Fibroblast of upper back skin (primary cell): ENCODE results near the gene RNASEL.
A peak's percentile ranks its signal among the peaks of the same experiment; 100 is the strongest.
"Not testable (repeated sequence)": the region's sequence is repeated elsewhere in the genome, so short reads cannot be mapped to it uniquely, and the experiment has no call there.

Experiments used
- DNase-seq: peaks from one replicate; pipeline ENCODE4 v3.0.0-alpha.2; 2013

Gene RNASEL

GRCh38 chr1:182588500-182589396, at the start of gene RNASEL:
Gene RNASEL, minus strand, starts transcription at chr1:182589256. Its CDS starts 2,450 bp downstream, at chr1:182586806.
- peak; percentile 61 for DNase-seq

GRCh38 chr1:182637769-182638168, 48.7 kb upstream of the RNASEL start:
- DNase-seq = no peak

GRCh38 chr1:182635871-182636270, 46.8 kb upstream of the RNASEL start:
- no peak for DNase-seq

- no peak for DNase-seq
Observed at GRCh38 chr1:182634306-182635072, 45.4 kb upstream of the RNASEL start.

- DNase-seq = no peak
Observed at GRCh38 chr1:182633657-182634281, 44.7 kb upstream of the RNASEL start.

- no peak for DNase-seq
Observed at GRCh38 chr1:182633031-182633430, 44.0 kb upstream of the RNASEL start.

GRCh38 chr1:182632441-182632857, 43.4 kb upstream of the RNASEL start:
- not testable (repeated sequence) for DNase-seq

- DNase-seq = no peak
Observed at GRCh38 chr1:182631954-182632353, 42.9 kb upstream of the RNASEL start.

GRCh38 chr1:182631053-182631677, 42.1 kb upstream of the RNASEL start:
- no peak for DNase-seq

GRCh38 chr1:182630586-182630985, 41.5 kb upstream of the RNASEL start:
- DNase-seq = no peak

- no peak for DNase-seq
Observed at GRCh38 chr1:182629499-182630096, 40.5 kb upstream of the RNASEL start.

- no peak for DNase-seq
Observed at GRCh38 chr1:182629080-182629479, 40.0 kb upstream of the RNASEL start.

- no peak for DNase-seq
Observed at GRCh38 chr1:182628657-182629056, 39.6 kb upstream of the RNASEL start.

GRCh38 chr1:182627622-182628021, 38.6 kb upstream of the RNASEL start:
- DNase-seq = no peak

GRCh38 chr1:182626527-182626926, 37.5 kb upstream of the RNASEL start:
- DNase-seq = no peak

GRCh38 chr1:182625719-182626504, 36.9 kb upstream of the RNASEL start:
- peak; percentile 53 for DNase-seq

GRCh38 chr1:182625024-182625423, 36.0 kb upstream of the RNASEL start:
- no peak for DNase-seq

GRCh38 chr1:182624577-182624976, 35.5 kb upstream of the RNASEL start:
- DNase-seq = no peak

- peak; percentile 87 for DNase-seq
Observed at GRCh38 chr1:182622901-182623528, 34.0 kb upstream of the RNASEL start.

GRCh38 chr1:182621906-182622305, 32.9 kb upstream of the RNASEL start:
- no peak for DNase-seq

GRCh38 chr1:182620924-182621585, 32.0 kb upstream of the RNASEL start:
- no peak for DNase-seq
